OCI-LY1 (cell line): ENCODE results near the gene ANGPTL7.

Experiments used
- EZH2 ChIP-seq: fragments of 200-600 bp; sonication (generic), shearing (Covaris generic); IDR thresholded peaks from 2 replicates; pipeline ENCODE4 v1.8.0; 2017; ENCODE audit warnings: borderline replicate concordance, mixed run types, mild to moderate bottlenecking, antibody characterized with exemption, low read length, moderate library complexity, mixed read lengths
- TF ChIP-seq, protein P1 (sequence below): fragments of 200-600 bp; sonication (generic), shearing (Covaris generic); IDR thresholded peaks from 2 replicates; pipeline ENCODE4 v1.5.1; 2017; ENCODE audit warnings: mild to moderate bottlenecking, antibody characterized with exemption, low read length, moderate library complexity, mixed read lengths

DNA sequence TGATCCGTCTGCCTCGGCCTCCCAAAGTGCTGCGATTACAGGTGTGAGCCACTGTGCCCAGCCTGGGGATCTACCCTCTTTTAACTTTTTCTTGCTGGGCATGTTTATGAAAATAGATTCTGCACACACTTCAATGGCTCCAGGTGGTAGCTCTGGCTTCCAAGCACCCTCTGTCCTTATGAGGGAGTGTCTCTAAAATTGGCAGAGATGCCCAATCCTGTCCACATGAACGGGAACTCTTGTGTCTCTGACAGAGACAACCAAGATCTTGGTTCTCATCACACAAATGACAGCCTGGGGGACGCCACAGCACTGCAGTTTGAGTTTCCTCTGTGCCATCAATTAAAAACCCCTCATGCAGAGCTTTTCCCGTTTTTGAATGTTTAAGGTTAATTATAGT, 43.4 kb upstream of the ANGPTL7 start:
- TF ChIP-seq EZH2 = no peak
- TF ChIP-seq, protein P1, sequence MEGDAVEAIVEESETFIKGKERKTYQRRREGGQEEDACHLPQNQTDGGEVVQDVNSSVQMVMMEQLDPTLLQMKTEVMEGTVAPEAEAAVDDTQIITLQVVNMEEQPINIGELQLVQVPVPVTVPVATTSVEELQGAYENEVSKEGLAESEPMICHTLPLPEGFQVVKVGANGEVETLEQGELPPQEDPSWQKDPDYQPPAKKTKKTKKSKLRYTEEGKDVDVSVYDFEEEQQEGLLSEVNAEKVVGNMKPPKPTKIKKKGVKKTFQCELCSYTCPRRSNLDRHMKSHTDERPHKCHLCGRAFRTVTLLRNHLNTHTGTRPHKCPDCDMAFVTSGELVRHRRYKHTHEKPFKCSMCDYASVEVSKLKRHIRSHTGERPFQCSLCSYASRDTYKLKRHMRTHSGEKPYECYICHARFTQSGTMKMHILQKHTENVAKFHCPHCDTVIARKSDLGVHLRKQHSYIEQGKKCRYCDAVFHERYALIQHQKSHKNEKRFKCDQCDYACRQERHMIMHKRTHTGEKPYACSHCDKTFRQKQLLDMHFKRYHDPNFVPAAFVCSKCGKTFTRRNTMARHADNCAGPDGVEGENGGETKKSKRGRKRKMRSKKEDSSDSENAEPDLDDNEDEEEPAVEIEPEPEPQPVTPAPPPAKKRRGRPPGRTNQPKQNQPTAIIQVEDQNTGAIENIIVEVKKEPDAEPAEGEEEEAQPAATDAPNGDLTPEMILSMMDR = no peak
